Muscle of leg (tissue), 11 donors: ENCODE measurements around the gene NINL. TPM values are rescaled to one million over a fixed set of nuclear protein-coding genes. Genes with fewer than 3 reads are reported as not detected.

Experiments used
- DNase-seq: peaks from one replicate; pipeline ENCODE4 v3.0.0; 2013
- H3K27ac ChIP-seq: one replicate; pipeline ENCODE4 v1.5.1; 2013; ENCODE audit warnings: mild to moderate bottlenecking, low read length, control low read depth
- H3K27me3 ChIP-seq: one replicate; pipeline ENCODE4 v1.6.1; 2013; ENCODE audit warnings: low read length; ENCODE audit not compliant: control insufficient read depth, insufficient read depth
- H3K36me3 ChIP-seq: one replicate; pipeline ENCODE4 v1.6.1; 2013; ENCODE audit warnings: low read length; ENCODE audit not compliant: control insufficient read depth, insufficient read depth
- H3K4me1 ChIP-seq: one replicate; pipeline ENCODE4 v1.6.1; 2013; ENCODE audit warnings: low read length; ENCODE audit not compliant: control insufficient read depth, insufficient read depth
- H3K4me3 ChIP-seq: one replicate; pipeline ENCODE4 v1.5.1; 2013; ENCODE audit warnings: low read length, control low read depth
- H3K9me3 ChIP-seq: replicated peaks from 2 replicates; pipeline ENCODE4 v1.6.1; 2013; ENCODE audit warnings: low read depth, low read length; ENCODE audit not compliant: control insufficient read depth
- WGBS: methylation state at CpG from one replicate; pipeline ENCODE4 v1.1.5; 2013; ENCODE audit warnings: missing lambda C conversion rate; ENCODE audit not compliant: insufficient coverage; 5-methylcytosine and 5-hydroxymethylcytosine counted together
- polyA plus RNA-seq, 8 donors: library from polyadenylated mRNA; unstranded; fragments of 120-200 nt; gene quantifications; one replicate each; pipeline versions ENCODE4 v1.2.1 to v1.2.3, GENCODE V29; 2013; ENCODE audit warnings: inconsistent platforms in 1 of 8, low replicate concordance in 1 of 8; ENCODE audit not compliant: insufficient read length in 8 of 8, insufficient read depth in 1 of 8
- total RNA-seq: library from RNA; stranded (reverse); fragments of 120-200 nt; gene quantifications from one replicate; pipeline ENCODE4 v1.2.4, GENCODE V29; 2013

NINL gene
- total and polyA plus RNA-seq, 9 donors: 10.5 to 21.1 (median 15.1) TPM

- DNase-seq: no peak
- Histone ChIP-seq H3K36me3 (peaks cover 36% of the 10 kb centered on the region), H3K9me3 (no peaks in the 10 kb centered on the region), H3K4me3 (no peak overlapping the region), H3K27me3 (no peaks in the 10 kb centered on the region), H3K4me1 (peaks cover 3% of the 10 kb centered on the region), H3K27ac (no peak overlapping the region)
- WGBS: 95% methylated on average over 6 of the region's 9 CpGs
Observed at GRCh38 chr20:25496968-25497401, 88.3 kb downstream of the NINL start.

DNA sequence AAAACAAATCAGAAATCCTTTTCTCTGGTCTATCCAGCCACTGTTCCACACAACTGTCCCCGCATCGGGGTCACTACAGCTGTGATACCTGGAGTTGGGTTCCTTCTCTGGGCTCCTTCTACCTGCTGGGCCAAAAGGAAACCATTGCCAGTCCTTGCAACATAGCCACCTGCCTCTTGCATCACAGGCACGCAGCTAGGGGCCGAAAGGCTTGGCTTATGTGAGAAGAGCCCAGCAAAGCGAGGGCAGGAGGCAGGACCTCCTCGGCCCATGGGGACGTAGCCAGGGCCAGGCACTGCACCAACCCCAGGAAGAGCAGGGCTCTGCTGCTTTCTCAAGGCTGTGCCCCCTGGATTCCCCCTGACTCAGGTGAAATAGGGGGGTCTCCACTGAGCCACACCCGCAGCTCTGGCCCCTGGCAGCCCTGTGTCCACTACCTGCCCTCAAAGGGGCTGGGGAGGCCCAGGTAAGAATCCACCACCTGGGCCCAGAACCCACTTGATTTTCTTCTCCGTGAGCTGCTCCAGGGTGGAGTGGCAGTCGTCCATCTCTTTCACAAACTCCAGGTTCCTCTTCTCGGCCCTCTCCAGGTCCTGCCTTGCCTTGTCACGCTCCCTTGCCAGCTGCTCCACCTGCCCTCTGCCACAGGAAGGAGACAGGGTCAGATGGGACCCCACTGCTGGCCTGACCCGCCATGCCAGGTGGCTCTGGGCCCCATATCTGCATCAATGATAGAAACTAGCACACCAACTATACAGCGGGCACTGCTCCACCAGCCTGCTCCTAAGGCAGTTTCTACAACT, 89.0 kb downstream of the NINL start:
- H3K4me1 ChIP-seq: peaks cover 3% of the 10 kb centered on the region
- WGBS: 93% methylated on average over 11 of the region's 14 CpGs

GRCh38 chr20:25495189-25495824, 90.0 kb downstream of the NINL start:
- DNase-seq: no peak
- Histone ChIP-seq H3K9me3 (no peaks in the 10 kb centered on the region), H3K36me3 (peaks cover 37% of the 10 kb centered on the region), H3K4me1 (peaks cover 3% of the 10 kb centered on the region), H3K27me3 (no peaks in the 10 kb centered on the region), H3K27ac (no peak overlapping the region), H3K4me3 (no peak overlapping the region)
- 90% methylated on average over 18 of the region's 18 CpGs for WGBS

More for the DNA sequence above, 89.0 kb downstream of the NINL start:
- H3K27me3 ChIP-seq: no peaks in the 10 kb centered on the region
- DNase-seq: no peak
- no peak overlapping the region for H3K4me3 ChIP-seq
- no peaks in the 10 kb centered on the region for H3K9me3 ChIP-seq
- H3K27ac ChIP-seq: no peak overlapping the region
- peaks cover 42% of the 10 kb centered on the region for H3K36me3 ChIP-seq

DNA sequence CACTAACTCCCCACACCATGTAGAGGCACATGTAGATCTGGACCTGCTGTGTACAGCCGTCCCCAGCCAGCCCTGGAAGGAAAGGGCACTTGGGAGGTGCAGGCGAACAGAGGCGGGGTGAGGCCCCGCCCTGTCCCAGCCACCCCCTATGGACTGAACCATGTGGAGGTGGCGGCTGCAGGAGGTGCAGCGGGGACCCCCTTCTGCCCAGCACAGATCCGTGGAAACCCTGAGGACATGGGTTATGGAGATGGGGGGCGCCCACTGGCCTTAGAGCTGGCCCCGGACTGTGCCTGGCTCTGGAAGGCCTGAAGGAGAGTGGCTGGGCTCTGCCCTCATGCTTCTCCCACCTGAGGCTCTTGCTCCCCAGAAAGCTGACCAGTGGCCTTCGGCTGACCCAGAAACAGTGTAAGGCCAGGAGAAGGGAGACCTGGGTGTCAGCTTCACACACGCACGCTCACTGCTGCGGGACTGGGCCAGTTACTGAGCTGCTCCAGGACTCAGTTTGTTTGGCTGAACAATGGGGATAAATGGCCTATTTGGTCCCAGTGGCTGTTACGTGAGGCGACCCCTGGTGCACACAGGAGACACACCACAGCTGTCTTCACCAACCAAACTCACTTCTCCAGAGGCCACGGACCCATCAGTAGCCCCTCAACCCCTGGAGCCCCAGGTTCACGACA, 90.7 kb downstream of the NINL start:
- WGBS: 89% methylated on average over 13 of the region's 17 CpGs
- Histone ChIP-seq H3K9me3 (no peaks in the 10 kb centered on the region), H3K27ac (no peak overlapping the region)

DNA sequence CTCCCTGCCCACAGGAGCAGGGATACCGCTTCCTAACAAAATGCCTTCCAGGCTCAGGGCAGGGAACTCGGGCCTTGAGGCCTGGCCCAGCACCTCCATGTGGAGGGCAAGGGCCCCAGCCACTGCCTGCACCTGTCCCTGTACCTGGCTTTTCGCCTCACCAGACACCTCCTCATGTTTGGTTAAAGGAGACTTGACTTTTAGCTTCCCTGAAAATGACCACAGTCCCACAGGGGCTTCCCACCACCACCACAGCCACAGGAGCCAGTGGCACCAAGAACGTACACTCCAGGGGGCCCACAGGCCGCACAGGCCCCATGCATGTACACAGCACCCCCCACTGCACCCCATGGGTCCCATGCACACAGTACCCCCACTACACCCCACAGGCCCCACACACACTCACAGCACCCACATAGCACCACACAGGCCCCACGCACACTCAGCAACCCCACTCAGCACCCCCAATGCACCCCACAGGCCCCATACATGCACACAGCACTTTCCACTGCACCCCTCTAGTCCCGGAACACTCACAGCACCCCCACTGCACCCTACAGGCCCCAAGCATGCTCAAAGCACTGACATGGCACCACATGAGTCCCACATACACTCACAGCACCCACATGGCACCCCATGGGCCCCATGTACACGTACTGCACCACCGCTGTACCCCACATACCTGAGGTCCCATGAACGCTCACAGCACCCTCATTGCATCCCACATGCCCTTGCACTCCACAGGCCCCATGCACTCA, 91.4 kb downstream of the NINL start:
- H3K4me1 ChIP-seq: peaks cover 3% of the 10 kb centered on the region
- 88% methylated on average over 9 of the region's 10 CpGs for WGBS
- H3K36me3 ChIP-seq: peaks cover 37% of the 10 kb centered on the region
- no peaks in the 10 kb centered on the region for H3K9me3 ChIP-seq
- no peak overlapping the region for H3K27ac ChIP-seq
- no peaks in the 10 kb centered on the region for H3K27me3 ChIP-seq
- H3K4me3 ChIP-seq: no peak overlapping the region
- no peak for DNase-seq

More for the DNA sequence above, 90.7 kb downstream of the NINL start:
- H3K27me3 ChIP-seq: no peaks in the 10 kb centered on the region
- no peak overlapping the region for H3K4me3 ChIP-seq
- H3K4me1 ChIP-seq: peaks cover 3% of the 10 kb centered on the region
- H3K36me3 ChIP-seq: peaks cover 37% of the 10 kb centered on the region
- DNase-seq: no peak

DNA sequence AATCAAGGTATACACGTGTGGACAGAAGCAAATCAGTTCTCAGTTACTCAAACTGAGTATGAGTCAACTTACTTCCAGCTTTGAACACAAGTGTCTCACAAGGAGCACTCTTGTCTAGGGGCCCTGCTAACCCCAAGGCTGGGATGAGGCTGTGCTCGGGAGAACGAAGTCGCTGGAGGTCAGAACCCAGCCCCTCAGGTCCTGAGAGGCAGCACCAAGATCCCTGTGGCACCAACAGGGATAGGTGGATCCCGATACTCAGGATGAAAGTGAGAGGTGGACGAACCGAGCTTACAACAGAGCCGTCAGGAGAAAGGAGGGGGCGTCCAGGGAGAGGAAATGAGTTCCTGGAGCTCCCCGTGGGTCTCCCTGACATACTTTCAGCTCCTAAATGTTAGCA, 92.2 kb downstream of the NINL start:
- Histone ChIP-seq H3K4me1 (peaks cover 3% of the 10 kb centered on the region), H3K27me3 (no peaks in the 10 kb centered on the region), H3K9me3 (no peaks in the 10 kb centered on the region), H3K36me3 (peaks cover 40% of the 10 kb centered on the region), H3K27ac (no peak overlapping the region), H3K4me3 (no peak overlapping the region)
- 78% methylated on average over 7 of the region's 10 CpGs for WGBS
- DNase-seq: no peak

DNA sequence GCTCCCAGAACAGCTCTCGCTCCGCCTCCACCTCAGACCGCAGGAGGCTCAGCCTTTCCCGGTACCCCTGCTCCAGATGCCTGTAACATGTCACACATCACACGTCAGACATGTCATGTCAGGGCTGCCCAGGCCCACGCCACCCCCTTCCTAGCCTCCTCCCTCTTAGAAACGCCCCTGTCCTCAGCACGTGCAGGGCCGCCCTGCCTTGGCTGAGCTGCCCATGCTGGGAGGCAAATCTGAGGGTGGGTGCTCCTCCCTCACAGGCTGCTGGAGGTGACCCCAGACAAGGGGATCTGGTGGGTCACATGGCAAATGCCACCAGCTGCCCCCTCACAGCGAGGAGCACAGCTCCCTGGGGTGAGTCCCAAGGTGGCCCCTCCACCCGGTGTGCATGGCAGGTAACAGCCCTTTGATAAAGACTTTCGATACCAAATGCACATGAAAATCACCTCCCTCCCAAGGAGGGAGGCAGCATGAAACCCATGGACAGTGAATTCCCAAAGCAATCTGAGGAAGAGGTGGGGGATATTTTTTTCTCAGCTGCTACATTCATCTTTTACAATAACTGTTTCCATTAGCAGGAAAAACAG, 93.8 kb downstream of the NINL start:
- H3K9me3 ChIP-seq: no peaks in the 10 kb centered on the region
- no peaks in the 10 kb centered on the region for H3K4me1 ChIP-seq
- DNase-seq: no peak
- peaks cover 41% of the 10 kb centered on the region for H3K36me3 ChIP-seq
- H3K4me3 ChIP-seq: no peak overlapping the region
- WGBS: 84% methylated on average over 10 of the region's 12 CpGs
- no peaks in the 10 kb centered on the region for H3K27me3 ChIP-seq
- H3K27ac ChIP-seq: no peak overlapping the region

DNA sequence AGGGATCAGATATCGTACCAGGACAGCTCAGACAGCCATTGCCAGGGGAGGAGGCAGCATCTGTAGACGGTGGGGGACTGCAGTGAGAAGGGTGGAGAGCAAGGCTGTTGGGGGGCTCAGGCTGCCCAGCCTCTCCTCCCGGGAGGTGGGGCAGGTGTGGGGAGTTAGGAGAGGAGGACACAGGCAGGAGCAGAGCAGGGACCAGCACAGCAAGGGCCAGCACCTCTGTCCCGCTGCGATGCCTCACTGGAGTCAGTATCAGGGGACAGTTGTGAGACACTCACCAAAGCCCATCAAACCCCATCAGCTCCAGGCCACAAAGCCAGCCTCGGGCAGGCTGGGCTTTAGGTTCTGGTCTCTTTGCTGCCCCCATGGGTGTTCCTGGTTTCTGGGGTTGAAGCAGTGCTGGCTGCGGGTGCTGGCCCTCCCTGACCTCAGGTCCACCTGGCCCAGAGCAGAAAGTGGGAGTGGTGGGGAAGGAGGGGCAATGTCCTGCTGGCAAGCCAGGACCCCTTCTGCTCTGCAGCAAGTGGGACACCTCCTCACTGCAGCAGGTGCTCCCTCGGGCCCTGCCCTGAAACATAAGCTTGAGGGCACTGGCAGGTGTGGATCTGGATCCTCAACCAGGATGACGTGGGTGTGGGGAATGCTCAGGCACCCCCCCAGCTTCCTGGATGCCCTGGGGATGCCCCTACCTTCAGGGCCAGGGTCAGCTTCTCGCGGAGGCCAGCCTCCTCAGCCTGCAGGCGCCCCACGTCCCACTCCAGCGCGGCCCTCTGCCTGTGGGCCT, 94.5 kb downstream of the NINL start:
- no peak for DNase-seq
- Histone ChIP-seq H3K36me3 (peaks cover 35% of the 10 kb centered on the region), H3K4me3 (no peak overlapping the region), H3K27me3 (no peaks in the 10 kb centered on the region), H3K27ac (no peak overlapping the region), H3K9me3 (no peaks in the 10 kb centered on the region), H3K4me1 (no peaks in the 10 kb centered on the region)
- WGBS: 83% methylated on average over 7 of the region's 15 CpGs

DNA sequence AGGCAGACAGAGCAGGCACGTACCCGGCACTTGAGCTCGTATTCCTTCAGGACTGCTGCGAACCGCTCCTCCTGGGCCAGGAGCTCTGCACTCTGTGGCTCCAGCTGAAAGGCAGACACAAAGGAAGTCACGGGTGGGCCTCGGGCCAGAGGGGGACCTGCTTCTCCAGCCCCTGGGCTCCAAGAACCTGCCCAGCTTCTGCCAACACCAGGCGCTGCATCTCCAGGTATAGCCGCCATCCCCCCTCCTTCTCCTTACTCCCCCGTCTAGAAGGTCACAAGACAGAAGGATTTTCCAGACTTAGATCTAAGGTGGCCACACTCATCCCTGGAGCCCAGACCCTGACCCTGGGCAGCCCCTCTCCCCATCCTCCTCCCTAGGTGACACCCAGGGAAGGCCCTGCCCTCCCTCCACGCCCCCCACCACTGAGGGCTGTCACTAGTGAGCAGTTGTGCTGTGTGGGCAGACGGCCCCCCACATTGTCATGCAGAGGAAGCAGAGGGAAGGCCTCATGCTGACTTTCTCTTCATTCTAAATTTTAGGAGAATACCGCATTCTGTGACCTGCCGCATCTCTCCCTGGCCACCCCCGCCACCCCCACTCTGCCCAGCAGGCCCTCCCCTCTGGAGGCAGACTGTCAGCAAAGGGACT, 96.0 kb downstream of the NINL start:
- no peaks in the 10 kb centered on the region for H3K27me3 ChIP-seq
- 87% methylated on average over 13 of the region's 15 CpGs for WGBS
- no peak overlapping the region for H3K27ac ChIP-seq
- H3K4me1 ChIP-seq: no peaks in the 10 kb centered on the region
- H3K9me3 ChIP-seq: no peaks in the 10 kb centered on the region
- DNase-seq: no peak
- H3K36me3 ChIP-seq: peaks cover 39% of the 10 kb centered on the region
- H3K4me3 ChIP-seq: no peak overlapping the region
